PC-9 (cell line): ENCODE measurements around the gene CACYBP. TPM values are rescaled to one million over a fixed set of nuclear protein-coding genes. Genes with fewer than 3 reads are reported as not detected.

Source experiments
- BruUV-seq: library from RNA; stranded (reverse); fragments of 400-500 nt; replicated peaks from 2 replicates; lab custom pipeline; 2021; lab: Mats Ljungman, UMichigan
- CTCF ChIA-PET: fragments of 300-600 bp; sonication (Branson Sonifier 250); formaldehyde crosslinking; loops from one replicate; lab custom pipeline; 2022; ENCODE audit warnings: antibody characterized with exemption; lab: Charles Lee
- POLR2A ChIA-PET: fragments of 300-600 bp; sonication (Branson Sonifier 250); formaldehyde crosslinking; loops from one replicate; lab custom pipeline; 2022; ENCODE audit warnings: antibody characterized with exemption; ENCODE audit not compliant: unreplicated experiment; lab: Charles Lee
- DNase-seq, 2 experiments: peaks; one replicate each; pipeline versions ENCODE4 v3.0.0 to v3.0.0-alpha.2; 2015 to 2022; ENCODE audit warnings: mixed read lengths in 1 of 2
- H2AFZ ChIP-seq: fragments of 200-600 bp; sonication (generic); 2 replicates; pipeline ENCODE4 v1.8.1; 2017; ENCODE audit warnings: antibody characterized with exemption
- H3F3A ChIP-seq: fragments of 200-600 bp; sonication (generic); 2 replicates; pipeline ENCODE4 v1.8.1; 2017; ENCODE audit warnings: antibody characterized with exemption, mild to moderate bottlenecking, low read depth; ENCODE audit not compliant: insufficient read depth
- H3K27ac ChIP-seq: fragments of 200-600 bp; sonication (generic); 2 replicates; pipeline ENCODE4 v1.6.1; 2016; ENCODE audit warnings: mixed run types
- H3K27me3 ChIP-seq: fragments of 200-600 bp; sonication (generic); 2 replicates; pipeline ENCODE4 v1.6.1; 2016; ENCODE audit warnings: low read depth, mixed run types; ENCODE audit not compliant: insufficient read depth
- H3K36me3 ChIP-seq: fragments of 200-600 bp; sonication (generic); 2 replicates; pipeline ENCODE4 v1.6.1; 2016; ENCODE audit warnings: low read depth, mixed run types
- H3K4me1 ChIP-seq: fragments of 200-600 bp; sonication (generic); replicated peaks from 2 replicates; pipeline ENCODE4 v1.6.1; 2016; ENCODE audit warnings: mixed run types; ENCODE audit not compliant: insufficient read depth
- H3K4me2 ChIP-seq: fragments of 200-600 bp; sonication (generic); 2 replicates; pipeline ENCODE4 v1.6.1; 2017; ENCODE audit warnings: mixed run types
- H3K4me3 ChIP-seq: fragments of 200-600 bp; sonication (generic); 2 replicates; pipeline ENCODE4 v1.6.1; 2016; ENCODE audit warnings: mixed run types
- H3K79me2 ChIP-seq: fragments of 200-600 bp; sonication (generic); 2 replicates; pipeline ENCODE4 v1.6.1; 2017; ENCODE audit warnings: low read depth, mixed run types
- H3K9me2 ChIP-seq: fragments of 200-600 bp; sonication (generic); 2 replicates; pipeline ENCODE4 v1.8.1; 2017; ENCODE audit warnings: mild to moderate bottlenecking; ENCODE audit not compliant: insufficient read depth
- H3K9me3 ChIP-seq: fragments of 200-600 bp; sonication (generic); 2 replicates; pipeline ENCODE4 v1.8.1; 2016; ENCODE audit warnings: low read depth; ENCODE audit not compliant: insufficient read depth
- H4K20me1 ChIP-seq: fragments of 200-600 bp; sonication (generic); 2 replicates; pipeline ENCODE4 v1.8.1; 2017; ENCODE audit not compliant: insufficient read depth
- CTCF ChIP-seq: fragments of 200-600 bp; sonication (generic); conservative IDR thresholded peaks from 2 replicates; pipeline ENCODE4 v1.6.1; 2017; ENCODE audit warnings: mixed run types, antibody characterized with exemption, mild to moderate bottlenecking, moderate library complexity
- EZH2 ChIP-seq: fragments of 200-600 bp; sonication (generic); IDR thresholded peaks from 2 replicates; pipeline ENCODE4 v1.8.0; 2017; ENCODE audit warnings: antibody characterized with exemption, low read depth
- intact Hi-C: fragments of 100-400 bp; cut with micrococcal nuclease; formaldehyde crosslinking; loops from one replicate; pipeline ENCODE4 v1.10.0; 2022; ENCODE audit not compliant: unreplicated experiment
- total RNA-seq: library from RNA; stranded (reverse); gene quantifications from 2 replicates; pipeline ENCODE4 v1.2.3, GENCODE V29; 2021

CACYBP gene
- total RNA-seq, 1 experiment from 2014 or later, result 156 TPM

DNA sequence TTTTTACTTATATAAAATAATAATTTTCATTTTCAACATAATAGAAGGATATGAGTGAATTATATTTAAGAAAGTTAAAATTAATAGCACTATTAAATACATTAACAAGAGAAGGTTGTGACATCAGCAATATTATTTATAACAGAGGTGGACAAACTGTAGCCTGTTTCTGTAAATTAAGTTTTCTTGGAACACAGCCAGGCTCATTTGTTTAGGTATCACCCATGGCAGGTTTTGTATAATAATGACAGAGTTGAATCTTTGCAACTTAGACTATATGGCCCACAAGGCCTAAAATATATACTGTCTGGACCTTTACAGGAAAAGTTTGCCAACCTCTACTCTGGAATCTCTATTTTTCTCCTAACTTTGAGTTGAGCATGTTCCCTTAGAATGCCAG lies 42.8 kb upstream of the CACYBP start:
- ChIA-PET POLR2A (no interaction called here), CTCF (interaction anchor here (0.6 kb wide), 1 partner anchor 78 kb away, joined by 17 read pairs; no protein-coding TSS in a partner anchor)
- Histone ChIP-seq H3K9me3 (no peaks in the 10 kb centered on the region), H3K9me2 (no peaks in the 10 kb centered on the region), H3K27me3 (no peaks in the 10 kb centered on the region), H3K79me2 (no peaks in the 10 kb centered on the region), H4K20me1 (no peaks in the 10 kb centered on the region), H2AFZ (no peak overlapping the region), H3K27ac (no peak overlapping the region), H3K36me3 (no peaks in the 10 kb centered on the region), H3K4me1 (peaks cover 28% of the 10 kb centered on the region), H3K4me2 (no peak overlapping the region), H3F3A (peaks cover 16% of the 10 kb centered on the region; the same call in 1 of the 2 replicates), H3K4me3 (no peak overlapping the region)
- DNase-seq, result no peak
- intact Hi-C loops, result no loop called here
- TF ChIP-seq EZH2, result no peak
- no peak for TF ChIP-seq CTCF
- no TSS peak for BruUV-seq

- POLR2A ChIA-PET, result no interaction called here
- intact Hi-C loops, result no loop called here
- CTCF ChIA-PET, result no interaction called here
Observed at GRCh38 chr1:174957829-174958228, 41.9 kb upstream of the CACYBP start.

DNA sequence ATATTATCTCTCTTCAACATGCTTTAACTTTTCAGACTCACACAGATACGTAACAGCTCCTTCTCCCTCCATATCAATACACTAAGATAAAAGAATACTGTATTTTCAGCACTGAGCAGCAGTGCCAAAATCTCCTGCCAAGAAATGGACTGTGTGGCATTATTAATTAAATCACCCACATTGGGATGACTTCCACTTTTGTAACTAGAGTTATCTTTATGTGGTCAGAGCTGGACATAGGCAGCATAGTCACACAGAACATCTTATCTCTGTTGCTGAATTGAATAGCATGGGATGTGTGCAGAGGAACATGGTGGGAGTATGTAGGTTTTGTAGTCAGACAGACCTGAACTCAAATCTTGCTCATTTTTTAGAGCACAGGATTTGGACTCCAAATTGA lies 41.4 kb upstream of the CACYBP start:
- no peaks in the 10 kb centered on the region for H4K20me1 ChIP-seq
- no peak overlapping the region for H2AFZ ChIP-seq
- H3K9me2 ChIP-seq, result no peaks in the 10 kb centered on the region
- POLR2A ChIA-PET, result no interaction called here
- no peaks in the 10 kb centered on the region for H3K27me3 ChIP-seq
- CTCF ChIA-PET, result no interaction called here
- peaks cover 22% of the 10 kb centered on the region for H3K4me1 ChIP-seq
- no peak overlapping the region for H3K27ac ChIP-seq
- intact Hi-C loops, result no loop called here
- no peak for TF ChIP-seq CTCF
- no peak for TF ChIP-seq EZH2
- DNase-seq, result no peak
- H3K36me3 ChIP-seq, result no peaks in the 10 kb centered on the region
- no peaks in the 10 kb centered on the region for H3K79me2 ChIP-seq
- no TSS peak for BruUV-seq
- H3K4me3 ChIP-seq, result no peak overlapping the region
- H3F3A ChIP-seq, result peaks cover 13% of the 10 kb centered on the region; the same call in 1 of the 2 replicates
- H3K9me3 ChIP-seq, result no peaks in the 10 kb centered on the region
- no peak overlapping the region for H3K4me2 ChIP-seq

More at GRCh38 chr1:174957829-174958228, 41.9 kb upstream of the CACYBP start:
- no peaks in the 10 kb centered on the region for H3K9me3 ChIP-seq
- no peak overlapping the region for H2AFZ ChIP-seq
- H3F3A ChIP-seq, result peaks cover 16% of the 10 kb centered on the region; the same call in 1 of the 2 replicates
- H3K79me2 ChIP-seq, result no peaks in the 10 kb centered on the region
- no peaks in the 10 kb centered on the region for H3K36me3 ChIP-seq
- no peaks in the 10 kb centered on the region for H3K9me2 ChIP-seq
- no peaks in the 10 kb centered on the region for H4K20me1 ChIP-seq
- H3K4me2 ChIP-seq, result no peak overlapping the region
- no peak overlapping the region for H3K4me3 ChIP-seq
- no peak for TF ChIP-seq EZH2
- no peak for TF ChIP-seq CTCF
- no peaks in the 10 kb centered on the region for H3K27me3 ChIP-seq
- no TSS peak for BruUV-seq
- H3K4me1 ChIP-seq, result peaks cover 24% of the 10 kb centered on the region
- no peak overlapping the region for H3K27ac ChIP-seq
- no peak for DNase-seq
